G401.6 (cell line): ENCODE measurements around the gene CCDC7.
"Not testable (repeated sequence)": the region's sequence is repeated elsewhere in the genome, so short reads cannot be mapped to it uniquely, and the experiment has no call there.

Source experiments
- FAIRE-seq: peaks from 2 replicates; lab custom pipeline; 2012; peaks lifted over from hg19 to GRCh38; lab: Jason Lieb, UNC

The CCDC7 gene

GRCh38 chr10:32713560-32713959 lies 267.6 kb downstream of the CCDC7 start:
- no peak for FAIRE-seq

DNA sequence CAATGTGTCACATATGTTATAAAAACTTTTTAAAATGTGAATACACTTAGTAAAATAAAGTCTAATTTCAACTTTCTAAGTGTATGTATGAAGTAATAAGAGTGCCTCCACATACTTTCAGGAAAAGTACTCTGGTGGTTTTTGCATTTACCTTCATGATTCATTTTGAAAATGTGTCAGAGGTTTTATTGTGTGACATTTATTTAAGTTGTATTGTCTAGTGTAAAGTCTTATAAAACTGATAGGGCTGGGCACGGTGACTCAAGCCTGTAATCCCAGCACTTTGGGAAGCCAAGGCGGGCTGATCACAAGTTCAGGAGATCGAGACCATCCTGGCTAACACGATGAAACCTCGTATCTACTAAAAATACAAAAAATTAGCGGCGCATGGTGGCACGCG lies 285.6 kb downstream of the CCDC7 start:
- no peak for FAIRE-seq

- FAIRE-seq, result peak; percentile 25
These were observed 293.0 kb downstream of the CCDC7 start for GRCh38 chr10:32738958-32739357.

DNA sequence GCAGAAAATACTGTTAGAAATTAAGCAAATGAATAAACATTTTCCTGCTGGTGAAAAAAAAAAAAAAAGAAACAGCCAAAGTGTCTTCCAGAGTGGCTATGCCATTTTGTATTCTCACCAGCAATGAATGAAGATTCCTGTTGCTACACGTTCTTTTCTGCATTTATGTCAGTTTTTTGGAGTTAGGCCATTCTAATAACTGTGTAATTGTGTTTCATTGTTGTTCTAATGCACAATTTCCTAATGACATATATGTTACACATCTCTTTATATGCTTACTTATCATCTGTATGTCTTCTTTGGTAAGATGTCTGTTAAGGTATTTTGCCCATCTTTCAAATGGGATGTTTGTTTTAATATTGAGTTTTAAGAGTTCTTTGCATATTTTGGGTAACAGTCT lies 298.4 kb downstream of the CCDC7 start:
- FAIRE-seq, result no peak

DNA sequence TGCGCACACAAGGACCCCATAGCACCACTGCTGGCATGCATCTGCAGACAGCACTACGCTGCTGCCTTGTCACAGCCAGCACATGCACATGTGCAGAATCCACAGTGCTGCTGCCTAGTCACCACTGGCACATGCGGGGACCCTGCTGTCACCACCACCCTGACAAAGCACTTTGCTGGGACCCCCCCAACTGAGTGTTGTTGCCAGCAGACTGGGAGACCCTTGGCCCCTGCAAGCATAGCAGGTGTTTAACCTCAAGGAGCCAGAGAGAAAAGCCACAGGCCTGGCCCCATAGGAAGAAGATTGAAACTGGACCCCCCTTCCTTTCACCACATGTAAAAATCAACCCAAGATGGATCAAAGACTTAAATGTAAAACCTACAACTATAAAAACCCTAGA lies 300.9 kb downstream of the CCDC7 start:
- FAIRE-seq, result no peak

DNA sequence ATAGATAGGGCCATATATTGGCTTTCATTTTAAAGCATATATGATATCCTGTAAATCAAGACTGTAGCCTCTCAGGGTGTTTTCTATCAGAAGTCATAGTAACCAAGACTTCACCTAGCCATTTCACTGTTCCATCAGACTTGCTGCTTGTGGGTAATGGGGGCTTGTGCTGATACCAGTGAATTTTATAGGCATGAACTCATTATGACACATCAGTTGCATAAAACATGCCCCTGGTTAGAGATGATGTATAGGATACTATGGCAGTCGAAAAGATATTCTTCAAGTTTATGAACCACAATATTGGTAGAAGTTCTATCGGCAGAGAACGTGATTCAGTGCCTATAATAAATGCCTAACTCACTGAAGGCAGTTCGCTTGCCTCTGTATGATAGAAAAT lies 305.6 kb downstream of the CCDC7 start:
- no peak for FAIRE-seq

DNA sequence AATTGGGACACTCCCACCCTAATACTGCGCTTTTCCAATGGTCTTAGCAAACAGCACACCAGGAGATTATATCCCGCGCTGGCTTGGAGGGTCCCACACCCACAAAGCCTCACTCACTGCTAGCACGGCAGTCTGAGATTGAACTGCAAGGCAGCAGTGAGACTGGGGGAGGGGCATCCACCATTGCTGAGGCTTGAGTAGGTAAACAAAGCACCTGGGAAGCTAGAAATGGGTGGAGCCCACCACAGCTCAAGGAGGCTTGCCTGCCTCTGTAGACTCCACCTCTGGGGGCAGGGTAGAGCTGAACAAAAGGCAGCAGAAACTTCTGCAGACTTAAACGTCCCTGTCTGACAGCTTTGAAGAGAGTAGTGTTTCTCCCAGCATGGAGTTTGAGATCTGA lies 309.0 kb downstream of the CCDC7 start:
- not testable (repeated sequence) for FAIRE-seq

DNA sequence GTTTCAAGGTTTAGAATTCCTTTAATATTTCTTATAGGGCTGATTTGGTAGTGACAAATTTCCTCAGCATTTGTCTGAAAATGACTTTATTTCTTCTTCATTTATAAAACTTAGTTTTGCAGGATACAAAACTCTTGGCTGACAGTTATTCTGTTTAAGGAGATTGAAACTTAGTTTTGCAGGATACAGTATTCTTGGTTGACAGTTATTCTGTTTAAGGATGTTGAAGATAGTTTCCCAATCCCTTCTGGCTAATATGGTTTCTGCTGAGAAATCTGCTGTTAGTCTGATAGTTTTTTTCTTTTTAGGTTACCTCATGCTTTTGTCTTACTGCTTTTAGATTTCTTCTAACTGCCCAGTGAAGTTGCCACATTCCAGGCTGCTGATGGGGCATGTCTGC lies 325.3 kb downstream of the CCDC7 start:
- FAIRE-seq, result no peak

DNA sequence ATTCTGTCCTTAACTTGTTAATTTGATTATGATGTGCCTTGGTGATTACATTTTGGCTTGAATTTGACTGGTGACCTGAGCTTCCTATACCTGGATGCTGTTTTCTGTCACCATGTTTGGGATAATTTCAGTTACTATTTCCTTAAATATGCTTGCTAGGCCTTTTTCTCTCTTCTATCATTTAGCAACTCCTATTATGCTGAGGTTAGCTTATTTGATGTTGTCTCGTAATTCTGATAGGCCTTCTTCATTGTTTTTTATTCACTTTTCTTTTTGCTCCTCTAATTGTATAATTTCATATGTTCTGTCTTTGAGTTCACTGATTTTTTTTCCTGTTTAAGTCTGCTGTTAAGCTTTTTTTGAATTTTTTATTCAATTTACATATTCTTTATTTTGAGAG lies 327.2 kb downstream of the CCDC7 start:
- FAIRE-seq, result no peak

GRCh38 chr10:32786968-32787367 lies 341.0 kb downstream of the CCDC7 start:
- FAIRE-seq, result no peak

DNA sequence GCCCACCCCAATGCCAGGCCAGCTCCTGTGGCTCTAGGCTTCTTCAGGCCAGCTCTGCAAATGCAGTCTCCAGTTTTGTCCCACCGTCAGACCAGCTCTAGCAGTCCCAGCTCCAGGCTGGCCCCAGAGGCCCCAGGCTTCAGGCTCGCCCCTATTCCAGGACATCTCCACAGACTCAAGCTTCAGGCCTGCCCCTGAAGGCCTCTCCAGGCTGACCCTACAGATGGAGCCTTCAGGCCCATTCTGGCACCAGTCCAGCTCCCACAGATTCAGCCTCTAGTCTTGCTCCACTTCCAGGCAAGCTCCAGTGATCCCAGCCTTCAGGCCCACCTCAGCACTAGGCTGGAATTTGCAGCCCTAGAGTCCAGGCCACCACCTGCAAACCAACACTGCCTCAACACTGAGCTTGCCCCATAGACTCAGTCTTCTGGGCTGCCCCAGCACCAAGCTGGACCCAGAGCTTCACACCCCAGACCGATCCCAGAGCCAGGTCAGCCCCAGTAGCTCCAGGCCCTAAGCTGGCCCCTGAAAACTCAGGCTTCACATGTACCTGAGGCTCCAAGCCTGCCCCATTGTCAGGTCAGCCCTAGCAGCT lies 341.8 kb downstream of the CCDC7 start:
- FAIRE-seq, result no peak

GRCh38 chr10:32788359-32788758 lies 342.4 kb downstream of the CCDC7 start:
- FAIRE-seq, result no peak

DNA sequence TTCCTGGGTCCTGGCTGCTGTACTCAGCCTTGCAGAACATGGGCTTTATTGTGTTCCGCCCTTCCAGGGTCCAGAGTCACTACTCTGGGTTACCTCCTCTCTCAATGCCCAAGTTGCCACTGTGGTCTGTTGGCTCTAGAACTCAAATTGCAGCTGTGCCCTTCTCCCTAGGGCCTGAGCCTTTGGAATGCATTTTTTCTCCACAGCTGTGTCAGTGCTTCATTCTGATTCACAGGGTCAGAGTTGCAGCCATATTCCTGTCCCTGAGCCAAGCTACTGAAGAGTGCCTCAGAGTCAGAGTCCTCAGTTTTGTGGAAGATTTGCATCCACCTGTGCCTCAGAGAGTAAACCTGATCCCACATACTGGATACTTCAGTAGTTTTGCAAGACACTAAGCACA lies 344.5 kb downstream of the CCDC7 start:
- no peak for FAIRE-seq

DNA sequence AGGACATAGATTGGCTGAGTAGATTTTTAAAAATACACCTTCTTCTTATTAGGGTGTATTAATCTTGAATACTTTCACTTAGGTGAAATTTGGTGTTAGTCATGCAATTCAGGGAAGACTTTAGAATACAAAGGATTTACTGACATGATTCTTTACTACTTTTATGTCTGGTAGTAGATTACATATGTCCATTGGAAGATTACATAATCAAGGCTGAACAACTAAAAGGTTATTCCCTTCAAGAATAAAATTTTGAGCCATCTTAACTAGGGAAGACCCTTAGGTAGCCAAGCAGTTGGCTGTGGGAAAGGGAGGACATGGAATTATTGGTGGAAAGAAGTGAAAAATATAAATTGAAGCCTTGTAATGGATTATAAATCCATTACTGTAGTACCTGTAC lies 347.1 kb downstream of the CCDC7 start:
- FAIRE-seq, result no peak

- peak; percentile 93 for FAIRE-seq
These were observed 349.8 kb downstream of the CCDC7 start for GRCh38 chr10:32795598-32796183.

DNA sequence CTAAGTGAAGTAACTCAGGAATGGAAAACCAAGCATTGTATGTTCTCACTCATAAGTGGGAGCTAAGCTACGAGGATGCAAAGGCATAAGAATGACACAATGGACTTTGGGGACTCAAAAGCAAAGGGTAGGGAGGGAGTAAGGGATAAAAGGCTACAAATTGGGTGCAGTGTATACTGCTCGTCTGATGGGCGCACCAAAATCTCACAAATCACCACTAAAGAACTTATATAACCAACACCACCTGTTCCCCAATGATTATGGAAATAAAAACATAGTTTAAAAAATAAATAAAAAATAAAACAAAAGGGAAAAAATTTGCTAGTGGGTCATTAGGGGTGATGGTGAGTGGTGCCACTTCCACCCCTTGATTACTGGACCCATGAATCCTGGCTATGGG lies 351.5 kb downstream of the CCDC7 start:
- not testable (repeated sequence) for FAIRE-seq

- no peak for FAIRE-seq
These were observed 401.0 kb downstream of the CCDC7 start for GRCh38 chr10:32846974-32847373.

DNA sequence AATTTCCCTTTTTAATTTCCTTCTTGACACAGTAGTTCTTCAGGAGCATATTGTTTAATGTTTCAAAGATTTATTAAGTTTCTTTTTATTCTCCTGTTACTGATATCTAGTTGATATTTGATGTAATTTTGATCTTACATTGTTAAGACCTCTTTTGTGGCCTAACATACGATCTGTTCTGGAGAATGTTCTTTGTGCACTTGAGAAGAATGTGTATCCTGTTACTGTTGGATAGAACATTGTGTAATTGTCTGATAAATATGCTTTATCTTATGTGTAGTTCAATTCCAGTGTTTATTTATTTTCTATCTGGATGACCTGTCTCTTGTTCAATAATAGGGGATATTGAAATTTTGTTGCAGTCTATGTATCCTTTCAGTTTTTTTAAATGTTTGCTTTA lies 405.4 kb downstream of the CCDC7 start:
- FAIRE-seq, result no peak

- no peak for FAIRE-seq
These were observed 408.5 kb downstream of the CCDC7 start for GRCh38 chr10:32854435-32854834.

GRCh38 chr10:32865170-32865569 lies 419.2 kb downstream of the CCDC7 start:
- no peak for FAIRE-seq

DNA sequence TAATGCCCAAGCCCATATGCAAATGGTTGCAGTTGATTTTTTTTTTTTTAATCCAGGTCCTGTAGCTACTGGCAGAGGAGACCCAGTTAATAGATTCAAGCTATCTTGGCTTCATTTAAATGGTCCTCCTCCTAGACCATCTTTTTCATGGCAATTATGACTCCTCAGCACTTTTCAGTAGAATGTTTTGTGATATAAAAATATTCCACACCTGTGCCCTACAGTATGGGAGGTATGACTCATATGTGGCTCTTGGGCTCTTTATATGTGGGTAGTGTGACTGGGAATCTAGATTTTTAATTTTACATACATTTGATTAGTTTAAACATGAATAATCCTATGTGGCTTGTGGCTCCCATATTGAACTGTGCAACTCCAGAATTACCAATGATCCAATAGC lies 432.0 kb downstream of the CCDC7 start:
- no peak for FAIRE-seq

GRCh38 chr10:32878646-32879045 lies 432.7 kb downstream of the CCDC7 start:
- FAIRE-seq, result no peak

- no peak for FAIRE-seq
These were observed 436.1 kb downstream of the CCDC7 start for GRCh38 chr10:32882076-32882475.

DNA sequence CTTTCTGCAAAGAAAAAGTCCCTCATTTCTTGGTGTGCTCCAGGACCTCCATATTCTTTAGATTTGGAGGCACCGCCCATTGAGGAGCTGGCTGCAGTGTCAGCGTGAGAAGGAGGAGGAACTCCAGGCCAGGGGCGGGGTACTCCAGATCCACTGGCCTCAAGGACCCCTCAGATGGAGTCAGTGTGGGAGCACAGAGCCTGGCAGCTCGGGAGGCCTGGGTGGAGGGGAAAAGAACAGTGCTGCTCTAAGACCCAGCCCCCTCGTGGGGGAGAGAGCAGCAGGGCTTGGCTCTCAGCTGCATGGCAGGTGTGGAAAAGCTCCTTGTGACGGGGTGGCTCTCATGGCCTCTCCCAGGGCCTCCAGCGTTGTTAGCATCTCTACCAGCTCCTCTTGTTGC lies 441.5 kb downstream of the CCDC7 start:
- no peak for FAIRE-seq
